Heart left ventricle (tissue), 16 donors: Measurements from ENCODE around the gene CNTN4. TPM values are rescaled to one million over a fixed set of nuclear protein-coding genes. Genes with fewer than 3 reads are reported as not detected.

ENCODE experiments used
- ATAC-seq, 4 donors: fragments of 200-7000 bp; cut with Tn5 transposase; one replicate each; pipeline ENCODE4 v1.9.1; 2020 to 2022; ENCODE audit warnings: moderate library complexity in 4 of 4, mild to moderate bottlenecking in 3 of 4, moderate number of reproducible peaks in 1 of 4
- DNase-seq, 5 donors: peaks; one replicate each; pipeline ENCODE4 v3.0.0-alpha.2; 2020
- H3K27ac ChIP-seq, 12 donors: fragments of 200-600 bp; sonication (generic) in 4 of 12; one replicate each; pipeline versions ENCODE4 v1.5.0 to v1.8.0; 2016 to 2022; ENCODE audit warnings: mild to moderate bottlenecking in 2 of 12
- H3K27me3 ChIP-seq, 9 donors: fragments of 200-600 bp; sonication (generic) in 2 of 9; one replicate each; pipeline versions ENCODE4 v1.5.1 to v1.8.0; 2016 to 2022; ENCODE audit warnings: mild to moderate bottlenecking in 3 of 9
- H3K36me3 ChIP-seq, 9 donors: fragments of 200-600 bp; sonication (generic) in 2 of 9; one replicate each; pipeline versions ENCODE4 v1.5.0 to v1.8.0; 2018 to 2022; ENCODE audit warnings: mild to moderate bottlenecking in 2 of 9
- H3K4me1 ChIP-seq, 12 donors: fragments of 200-600 bp; sonication (generic) in 4 of 12; one replicate each; pipeline versions ENCODE4 v1.5.0 to v1.8.0; 2016 to 2022; ENCODE audit warnings: mild to moderate bottlenecking in 3 of 12
- H3K4me3 ChIP-seq, 12 donors: fragments of 200-600 bp; sonication (generic) in 4 of 12; one replicate each; pipeline versions ENCODE4 v1.5.0 to v1.8.0; 2017 to 2022; ENCODE audit warnings: mild to moderate bottlenecking in 9 of 12, moderate library complexity in 4 of 12
- H3K9me3 ChIP-seq, 12 donors: fragments of 200-600 bp; sonication (generic) in 4 of 12; one replicate each; pipeline versions ENCODE4 v1.5.0 to v1.8.0; 2016 to 2022; ENCODE audit warnings: mild to moderate bottlenecking in 1 of 12
- CTCF ChIP-seq, 12 donors: fragments of 200-600 bp; sonication (generic) in 4 of 12; IDR thresholded peaks; one replicate each; pipeline versions ENCODE4 v1.5.0 to v1.8.0; 2018 to 2022; ENCODE audit warnings: antibody characterized with exemption in 12 of 12, mild to moderate bottlenecking in 5 of 12
- POLR2A ChIP-seq, 2 donors: fragments of 450-650 bp; IDR thresholded peaks; one replicate each; pipeline ENCODE4 v1.6.1; 2017; ENCODE audit warnings: antibody characterized with exemption in 2 of 2, mild to moderate bottlenecking in 2 of 2, moderate library complexity in 2 of 2
- WGBS, 4 donors: extraction: QIAGEN DNeasy Blood & Tissue Kit in 2 of 4; methylation state at CpG; one replicate each; pipeline versions ENCODE4 v1.1.5 to v1.1.7; 2013 to 2018; 5-methylcytosine and 5-hydroxymethylcytosine counted together
- intact Hi-C, 10 donors: fragments of 100-400 bp; cut with DNase I; formaldehyde crosslinking; loops; one replicate each; pipeline versions ENCODE4 v1.11.1 to v1.14.2; 2022
- polyA plus RNA-seq, 2 donors: library from polyadenylated mRNA; stranded (reverse); fragments of 200-250 nt; gene quantifications; one replicate each; pipeline ENCODE4 v1.2.3, GENCODE V29; 2013
- total RNA-seq, 9 donors: library from RNA; depleted of rRNA in 2 of 9; stranded (reverse); fragments of >200 nt in 2 of 9; fragmentation: NEBNext Ultra II Directional in 3 of 9; extraction: Animal tissue kit (Norgen Biotek cat#: 25700) in 3 of 9; gene quantifications; one replicate each; pipeline versions ENCODE4 v1.1.0 to v1.2.4, GENCODE V29; 2016 to 2023
- donor health status: ischemic (EF 13 %, LVEDD 7.1; RV severe dilation, severe dysfunction).
- donor health status: healthy with polysubstance abuse.
- donor health status: DM: no; HTN: yes; CAD: no.
- donor health status: DM: no; HTN: no; CAD: no.
- donor health status: ischemic (EF 25% LVEDD 6.9; RV normal size, moderate dysfunction).
- donor health status: ischemic (EF 25% LVEDD 5.7; RV mildly dilated, moderate dysfunction).
- donor health status: healthy.
- donor health status: DM: yes; HTN: yes; CAD: no.
- donor health status: ischemic (EF 35%, LVEDD 5.7; RV mildly dilated, moderate dysfunction).
- donor health status: nonischemic (EF 11% LVEDD 7.7; RV severe dilation, severe dysfunction).
- donor health status: DM: yes; HTN: yes; CAD: no.
- donor health status: PGD.
- donor health status: ischemic (EF 29% LVEDD 5.4; RV normal size, mild dysfunction).
- donor health status: nonischemic (EF 23%, LVEDD 6.1; RV moderate dilation, normal function).

The CNTN4 gene
- total and polyA plus RNA-seq, 11 donors: 0.30 to 6.7 (median 1.2) TPM

- ATAC-seq: no peak
- H3K27me3 ChIP-seq: no peaks in the 10 kb centered on the region
- H3K4me1 ChIP-seq: no peaks in the 10 kb centered on the region
- no peaks in the 10 kb centered on the region for H3K36me3 ChIP-seq
- no peak overlapping the region for H3K27ac ChIP-seq
- 63 to 76% (median 71%) methylated on average over 2 of the region's 2 CpGs for WGBS, 4 donors
- TF ChIP-seq CTCF (IDR thresholded peaks at IDR 0.05) (no peak), POLR2A (IDR thresholded peaks at IDR 0.05) (no peak)
- H3K9me3 ChIP-seq: no peaks in the 10 kb centered on the region
- intact Hi-C loops: no loop called here
- DNase-seq: no peak
- no peak overlapping the region for H3K4me3 ChIP-seq
Observed at GRCh38 chr3:2363854-2364253, 265.2 kb downstream of the CNTN4 start.

GRCh38 chr3:2370317-2370716 lies 271.7 kb downstream of the CNTN4 start:
- H3K27me3 ChIP-seq: no peaks in the 10 kb centered on the region
- ATAC-seq (no peak), DNase-seq (no peak)
- no peak overlapping the region for H3K27ac ChIP-seq
- intact Hi-C loops: no loop called here
- no peak for TF ChIP-seq POLR2A (IDR thresholded peaks at IDR 0.05)
- no peak for TF ChIP-seq CTCF (IDR thresholded peaks at IDR 0.05)
- no peaks in the 10 kb centered on the region for H3K4me1 ChIP-seq
- H3K36me3 ChIP-seq: no peaks in the 10 kb centered on the region
- H3K4me3 ChIP-seq: no peak overlapping the region
- no peaks in the 10 kb centered on the region for H3K9me3 ChIP-seq

GRCh38 chr3:2372306-2372705 lies 273.6 kb downstream of the CNTN4 start:
- DNase-seq: no peak
- TF ChIP-seq POLR2A (IDR thresholded peaks at IDR 0.05) (no peak), CTCF (IDR thresholded peaks at IDR 0.05) (no peak)
- 64 to 71% (median 69%) methylated on average over 1 of the region's 1 CpG for WGBS, 4 donors
- intact Hi-C loops: no loop called here
- no peak for ATAC-seq
- H3K9me3 ChIP-seq: no peaks in the 10 kb centered on the region
- no peak overlapping the region for H3K4me3 ChIP-seq
- H3K36me3 ChIP-seq: no peaks in the 10 kb centered on the region
- no peak overlapping the region for H3K27ac ChIP-seq
- H3K27me3 ChIP-seq: no peaks in the 10 kb centered on the region
- H3K4me1 ChIP-seq: no peaks in the 10 kb centered on the region

- TF ChIP-seq POLR2A (IDR thresholded peaks at IDR 0.05): no peak
- TF ChIP-seq CTCF (IDR thresholded peaks at IDR 0.05): no peak
- Histone ChIP-seq H3K27me3 (no peaks in the 10 kb centered on the region), H3K27ac (no peak overlapping the region), H3K36me3 (no peaks in the 10 kb centered on the region), H3K4me3 (no peak overlapping the region), H3K9me3 (no peaks in the 10 kb centered on the region), H3K4me1 (no peaks in the 10 kb centered on the region)
- WGBS, 4 donors: 68 to 83% (median 77%) methylated on average over 3 of the region's 3 CpGs
- ATAC-seq (no peak), DNase-seq (no peak)
- intact Hi-C loops: no loop called here
Observed at GRCh38 chr3:2375376-2375775, 276.7 kb downstream of the CNTN4 start.
